ENCODE results near the gene SIN3B.

SIN3B gene

DNA sequence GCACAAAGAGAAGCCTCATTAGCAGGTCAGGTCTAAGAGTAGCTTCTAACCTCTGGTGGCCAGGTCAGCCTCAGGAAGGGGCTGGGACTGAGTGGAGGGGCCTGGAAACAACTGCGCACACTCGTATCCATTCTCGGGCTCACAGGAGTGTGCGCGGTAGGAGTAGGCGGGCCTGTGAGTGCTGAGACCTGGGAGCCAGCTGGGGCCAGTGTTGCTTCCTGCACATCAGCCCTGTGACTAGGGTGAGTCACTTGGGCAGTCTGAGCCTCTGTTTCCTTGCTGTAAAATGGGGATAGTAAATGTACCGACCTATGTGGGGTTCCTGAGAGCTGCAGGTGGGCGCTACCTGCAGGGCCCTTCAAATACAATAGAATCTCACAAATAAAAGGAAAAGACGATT is 26.9 kb downstream of the SIN3B start:
- DNase-seq (ENCODE audit: low spot score), result no peak

DNA sequence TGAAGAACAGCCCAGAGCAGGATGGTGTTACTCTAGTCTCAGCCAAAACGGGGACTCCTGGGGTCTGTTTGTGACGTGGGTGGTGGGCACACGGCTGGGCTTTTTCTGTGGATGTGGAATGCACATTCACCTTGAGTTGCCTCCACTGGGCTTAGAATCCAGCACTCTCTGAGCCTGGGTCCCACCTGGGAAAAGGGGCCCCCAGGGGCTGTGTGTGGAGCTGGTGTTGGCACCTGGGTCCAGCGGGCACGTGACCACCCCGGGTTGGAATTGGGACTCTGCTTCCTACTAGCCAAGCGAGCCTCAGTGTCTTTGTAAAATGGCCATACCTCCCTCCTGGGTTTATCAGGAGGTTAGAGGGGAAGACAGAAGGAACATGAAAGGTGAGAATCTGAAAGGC is 30.4 kb downstream of the SIN3B start:
- DNase-seq (ENCODE audit: low spot score), result no peak
- no peak for TF ChIP-seq CTCF (IDR thresholded peaks at IDR 0.05; ENCODE audit: extremely low read depth, missing control alignments)

More for the DNA sequence above, 26.9 kb downstream of the SIN3B start:
- TF ChIP-seq CTCF (IDR thresholded peaks at IDR 0.05; ENCODE audit: extremely low read depth, missing control alignments), result no peak

DNA sequence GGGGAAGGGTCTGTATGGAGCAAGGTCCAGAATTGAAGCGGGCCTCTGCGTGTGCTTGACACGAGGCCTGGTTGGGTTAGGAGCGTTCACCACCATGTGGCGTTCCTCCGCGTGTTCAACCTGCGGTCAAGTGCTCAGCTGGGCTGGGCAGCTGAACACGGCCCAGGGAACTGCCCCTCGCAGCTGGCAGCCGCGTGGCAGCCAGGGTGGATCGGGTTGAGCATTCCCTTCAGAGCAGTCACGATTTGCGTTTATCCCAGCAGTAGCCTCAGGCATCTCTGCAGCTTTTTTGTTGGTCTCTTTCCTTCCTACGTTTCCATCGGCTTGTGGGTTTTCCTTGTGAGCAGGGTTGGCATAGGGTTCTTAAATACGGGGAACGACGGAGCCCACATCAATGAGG is 30.9 kb downstream of the SIN3B start:
- no peak for TF ChIP-seq CTCF (IDR thresholded peaks at IDR 0.05; ENCODE audit: extremely low read depth, missing control alignments)
- DNase-seq (ENCODE audit: low spot score), result no peak

GRCh38 chr19:16861011-16861410 is 31.8 kb downstream of the SIN3B start:
- no peak for DNase-seq (ENCODE audit: low spot score)
- TF ChIP-seq CTCF (IDR thresholded peaks at IDR 0.05; ENCODE audit: extremely low read depth, missing control alignments), result no peak

DNA sequence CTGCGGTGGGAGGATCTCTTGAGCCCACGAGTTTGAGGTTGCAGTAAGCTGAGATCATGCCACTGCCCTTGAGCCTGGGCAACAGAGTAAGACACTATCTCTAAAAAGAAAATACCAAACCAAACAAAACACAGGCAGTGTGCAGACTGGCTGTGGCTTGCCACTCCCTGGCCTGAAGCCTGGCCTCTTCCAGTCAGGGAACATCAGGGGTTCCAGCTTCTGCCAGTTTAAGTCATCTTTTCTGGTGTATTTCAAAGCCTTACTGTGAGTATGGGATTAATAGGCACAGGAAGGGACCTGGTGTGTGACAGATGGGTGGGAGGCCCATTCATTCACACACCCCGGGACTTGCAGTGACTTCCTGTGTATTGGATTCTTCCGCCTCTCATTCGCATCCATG is 32.6 kb downstream of the SIN3B start:
- TF ChIP-seq CTCF (IDR thresholded peaks at IDR 0.05; ENCODE audit: extremely low read depth, missing control alignments), result no peak

DNA sequence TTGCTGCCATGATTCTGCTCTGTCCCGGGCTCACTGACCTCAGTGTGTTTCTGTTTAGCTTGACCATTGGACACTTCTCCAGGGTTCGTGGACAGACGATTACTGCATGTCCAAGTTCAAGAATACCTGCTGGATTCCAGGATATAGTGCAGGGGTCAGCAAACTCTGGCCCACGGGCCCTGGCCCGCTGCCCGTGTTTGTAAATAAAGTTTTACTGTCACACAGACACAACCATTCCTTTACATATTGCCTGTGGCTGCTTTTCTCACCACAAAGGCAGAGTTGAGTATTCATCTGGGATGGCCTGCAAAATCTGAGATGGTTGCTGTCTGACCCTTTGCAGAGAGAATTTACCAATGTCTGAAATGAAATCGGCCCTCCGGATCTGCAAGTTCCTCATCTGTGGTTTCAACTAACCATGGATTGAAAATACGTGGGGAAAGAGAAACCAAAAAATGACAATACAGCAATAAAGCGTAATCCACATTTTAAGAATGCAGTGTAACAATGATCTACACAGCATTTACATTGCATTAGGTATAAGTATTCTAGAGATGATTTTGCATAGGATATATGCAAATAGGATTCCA is 33.7 kb downstream of the SIN3B start:
- no peak for TF ChIP-seq CTCF (IDR thresholded peaks at IDR 0.05; ENCODE audit: extremely low read depth, missing control alignments)
- DNase-seq (ENCODE audit: low spot score), result no peak

More for the DNA sequence above, 32.6 kb downstream of the SIN3B start:
- no peak for DNase-seq (ENCODE audit: low spot score)

DNA sequence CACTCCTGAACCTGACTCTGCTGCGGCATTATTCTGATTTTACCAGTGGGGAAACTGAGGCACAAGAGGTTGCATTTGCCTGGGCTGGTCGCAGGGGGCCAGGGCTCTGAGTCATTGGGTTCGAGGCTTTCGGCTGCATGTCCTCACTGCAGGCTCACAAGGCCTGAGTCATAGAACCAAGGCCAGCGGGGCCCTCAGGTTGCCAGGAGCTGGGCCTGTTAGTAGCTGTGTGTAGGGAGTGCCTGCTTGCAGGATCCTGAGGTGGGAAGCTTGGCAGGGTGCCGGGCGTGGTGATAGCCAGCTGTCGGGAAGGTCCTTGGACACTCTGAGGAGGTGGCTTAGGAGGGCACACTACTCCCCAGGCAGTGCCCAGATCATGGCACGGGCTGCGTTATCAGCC is 38.0 kb downstream of the SIN3B start:
- DNase-seq (ENCODE audit: low spot score), result no peak

More for the DNA sequence above, 38.0 kb downstream of the SIN3B start:
- TF ChIP-seq CTCF (IDR thresholded peaks at IDR 0.05; ENCODE audit: extremely low read depth, missing control alignments), result no peak
